SK-N-MC (cell line): ENCODE measurements around the gene PEX3.
"Not testable (repeated sequence)": the region's sequence is repeated elsewhere in the genome, so short reads cannot be mapped to it uniquely, and the experiment has no call there.

ENCODE experiments used
- DNase-seq: peaks from one replicate; pipeline ENCODE4 v3.0.0-alpha.2; 2011; ENCODE audit warnings: low read depth, low spot score
- H3K27ac ChIP-seq: fragments of 200-600 bp; sonication (generic); 2 replicates; pipeline ENCODE4 v1.5.1; 2016; ENCODE audit warnings: mixed run types
- H3K36me3 ChIP-seq: fragments of 200-600 bp; sonication (generic); 2 replicates; pipeline ENCODE4 v1.6.1; 2017; ENCODE audit warnings: antibody characterized with exemption, low read length, mixed read lengths; ENCODE audit not compliant: insufficient read depth
- H3K4me3 ChIP-seq: fragments of 200-600 bp; sonication (generic); 2 replicates; pipeline ENCODE4 v1.5.1; 2016
- H3K9ac ChIP-seq: fragments of 200-600 bp; sonication (generic); 2 replicates; pipeline ENCODE4 v1.8.0; 2017; ENCODE audit warnings: mixed run types, mixed read lengths; ENCODE audit not compliant: insufficient read length
- H3K9me3 ChIP-seq: fragments of 200-600 bp; sonication (generic); 2 replicates; pipeline ENCODE4 v1.6.1; 2017; ENCODE audit warnings: low read depth, mild to moderate bottlenecking, antibody characterized with exemption, low read length, moderate library complexity, mixed read lengths
- EZH2 ChIP-seq: fragments of 200-600 bp; sonication (generic); IDR thresholded peaks from one replicate; pipeline ENCODE4 v1.6.1; 2017; ENCODE audit warnings: antibody characterized with exemption
- FOXP2 ChIP-seq: optimal IDR thresholded peaks from 2 replicates; pipeline ENCODE3; 2011; ENCODE audit warnings: mild to moderate bottlenecking, moderate library complexity; ENCODE audit not compliant: insufficient read depth; ENCODE audit errors: extremely low read length, control extremely low read depth
- POLR2AphosphoS5 ChIP-seq: IDR thresholded peaks from 2 replicates; pipeline ENCODE4 v1.6.1; 2012; ENCODE audit warnings: mild to moderate bottlenecking, low read depth, low read length, borderline replicate concordance

PEX3 gene

GRCh38 chr6:143506199-143506598, 55.6 kb downstream of the PEX3 start:
- Histone ChIP-seq H3K9me3 (no peaks in the 10 kb centered on the region), H3K27ac (no peak overlapping the region), H3K9ac (no peak overlapping the region), H3K4me3 (no peak overlapping the region), H3K36me3 (no peaks in the 10 kb centered on the region)
- no peak for DNase-seq
- TF ChIP-seq EZH2, result no peak
- no peak for TF ChIP-seq FOXP2
- no peak for TF ChIP-seq POLR2AphosphoS5

- no peak overlapping the region for H3K4me3 ChIP-seq
- TF ChIP-seq EZH2, result no peak
- no peak for TF ChIP-seq POLR2AphosphoS5
- no peak for TF ChIP-seq FOXP2
- no peaks in the 10 kb centered on the region for H3K36me3 ChIP-seq
- no peak overlapping the region for H3K9ac ChIP-seq
- no peak overlapping the region for H3K27ac ChIP-seq
- DNase-seq, result no peak
- H3K9me3 ChIP-seq, result no peaks in the 10 kb centered on the region
Observed at GRCh38 chr6:143506620-143507019, 56.0 kb downstream of the PEX3 start.

- TF ChIP-seq EZH2 (no peak), FOXP2 (no peak), POLR2AphosphoS5 (no peak)
- Histone ChIP-seq H3K4me3 (no peak overlapping the region), H3K9me3 (no peaks in the 10 kb centered on the region), H3K36me3 (no peaks in the 10 kb centered on the region), H3K9ac (no peak overlapping the region), H3K27ac (no peak overlapping the region)
- DNase-seq, result no peak
Observed at GRCh38 chr6:143507358-143508145, 56.9 kb downstream of the PEX3 start.

- not testable (repeated sequence) for H3K4me3 ChIP-seq, DNase-seq, H3K36me3 ChIP-seq, H3K9me3 ChIP-seq, H3K9ac ChIP-seq, H3K27ac ChIP-seq
Observed at GRCh38 chr6:143510326-143510725, 59.7 kb downstream of the PEX3 start.

- no peaks in the 10 kb centered on the region for H3K36me3 ChIP-seq
- no peak within 1 kb of the TSS for H3K27ac ChIP-seq
Observed at GRCh38 chr6:143510991-143511891, 60.6 kb downstream of the PEX3 start, which contains the start of gene FUCA2. TSS of gene FUCA2 (minus strand) at chr6:143511720. CDS start at chr6:143511634, 86 bp downstream.

GRCh38 chr6:143513410-143513809, 62.8 kb downstream of the PEX3 start:
- Histone ChIP-seq H3K9ac (no peak overlapping the region), H3K4me3 (no peak overlapping the region), H3K27ac (no peak overlapping the region), H3K36me3 (no peaks in the 10 kb centered on the region), H3K9me3 (no peaks in the 10 kb centered on the region)
- no peak for DNase-seq
- TF ChIP-seq FOXP2 (no peak), POLR2AphosphoS5 (no peak), EZH2 (no peak)

More at GRCh38 chr6:143510991-143511891, 60.6 kb downstream of the PEX3 start, which contains the start of gene FUCA2:
- DNase-seq, result no peak
- no peak within 1 kb of the TSS for H3K4me3 ChIP-seq
- H3K9ac ChIP-seq, result no peak within 1 kb of the TSS
- TF ChIP-seq POLR2AphosphoS5 (no peak), EZH2 (no peak), FOXP2 (no peak)
- H3K9me3 ChIP-seq, result no peaks in the 10 kb centered on the region

GRCh38 chr6:143515061-143515760, 64.6 kb downstream of the PEX3 start:
- no peaks in the 10 kb centered on the region for H3K9me3 ChIP-seq
- no peak overlapping the region for H3K4me3 ChIP-seq
- no peak overlapping the region for H3K9ac ChIP-seq
- TF ChIP-seq POLR2AphosphoS5, result no peak
- no peaks in the 10 kb centered on the region for H3K36me3 ChIP-seq
- no peak overlapping the region for H3K27ac ChIP-seq
- DNase-seq, result no peak

- TF ChIP-seq EZH2 (no peak), POLR2AphosphoS5 (no peak), FOXP2 (no peak)
- H3K9me3 ChIP-seq, result no peaks in the 10 kb centered on the region
- H3K9ac ChIP-seq, result no peak overlapping the region
- H3K27ac ChIP-seq, result no peak overlapping the region
- no peak for DNase-seq
- H3K36me3 ChIP-seq, result no peaks in the 10 kb centered on the region
- H3K4me3 ChIP-seq, result no peak overlapping the region
Observed at GRCh38 chr6:143515766-143516355, 65.3 kb downstream of the PEX3 start.
